CD4-positive, alpha-beta T cell (primary cell): ENCODE data around the gene AKT2. TPM values are rescaled to one million over a fixed set of nuclear protein-coding genes. Genes with fewer than 3 reads are reported as not detected.

Experiments
- ATAC-seq: fragments of 200-7000 bp; cut with Tn5 transposase; one replicate; pipeline ENCODE4 v1.10.0; 2022; ENCODE audit warnings: mild to moderate bottlenecking; ENCODE audit not compliant: poor library complexity
- CTCF ChIA-PET: fragments of 350-600 bp; sonication (Branson Sonifier 250); formaldehyde crosslinking; loops from one replicate; lab custom pipeline; 2021; ENCODE audit warnings: antibody characterized with exemption, inconsistent platforms; lab: Charles Lee
- POLR2A ChIA-PET: fragments of 350-600 bp; sonication (Branson Sonifier 250); formaldehyde crosslinking; loops from one replicate; lab custom pipeline; 2021; ENCODE audit warnings: antibody characterized with exemption, inconsistent platforms; lab: Charles Lee
- DNase-seq, 14 experiments: peaks; one replicate each; pipeline ENCODE4 v3.0.0-alpha.2; 2013 to 2020; ENCODE audit warnings: mixed read lengths in 2 of 14
- H3K27ac ChIP-seq, 2 donors: one replicate each; pipeline versions ENCODE4 v1.5.1 to v1.7.0; 2013; ENCODE audit warnings: low read length in 2 of 2, low read depth in 1 of 2, mild to moderate bottlenecking in 1 of 2
- H3K27me3 ChIP-seq, 2 experiments: 1 replicate in 1 of 2; 2 replicates in 1 of 2; pipeline versions ENCODE4 v1.6.1 to v1.7.0; 2013; ENCODE audit warnings: low read length in 2 of 2, control low read depth in 1 of 2, mild to moderate bottlenecking in 1 of 2, moderate library complexity in 1 of 2; ENCODE audit not compliant: insufficient read depth in 2 of 2, control insufficient read depth in 1 of 2
- H3K36me3 ChIP-seq: one replicate; pipeline ENCODE4 v1.6.1; 2013; ENCODE audit warnings: low read length, control low read depth; ENCODE audit not compliant: insufficient read depth
- H3K4me1 ChIP-seq: one replicate; pipeline ENCODE4 v1.6.1; 2013; ENCODE audit warnings: low read length, control low read depth; ENCODE audit not compliant: insufficient read depth
- H3K4me3 ChIP-seq: one replicate; pipeline ENCODE4 v1.5.1; 2013; ENCODE audit warnings: mild to moderate bottlenecking, low read length, moderate library complexity
- H3K9me3 ChIP-seq, 2 experiments: 1 replicate in 1 of 2; 2 replicates in 1 of 2; pipeline versions ENCODE4 v1.6.1 to v1.7.0; 2013; ENCODE audit warnings: low read length in 2 of 2, mild to moderate bottlenecking in 2 of 2, control low read depth in 1 of 2, moderate library complexity in 1 of 2; ENCODE audit not compliant: control insufficient read depth in 1 of 2, insufficient read depth in 1 of 2
- H3K27ac Mint-ChIP-seq: one replicate; pipeline ENCODE4 v1.8.0; 2020; ENCODE audit warnings: mixed read lengths
- H3K27me3 Mint-ChIP-seq: one replicate; pipeline ENCODE4 v1.8.0; 2021; ENCODE audit warnings: mixed read lengths
- H3K36me3 Mint-ChIP-seq: one replicate; pipeline ENCODE4 v1.8.0; 2021; ENCODE audit warnings: low read depth, mixed read lengths
- H3K4me1 Mint-ChIP-seq: one replicate; pipeline ENCODE4 v1.8.0; 2021; ENCODE audit warnings: low read depth, mixed read lengths
- H3K4me3 Mint-ChIP-seq: one replicate; pipeline ENCODE4 v1.8.0; 2020; ENCODE audit warnings: mild to moderate bottlenecking, mixed read lengths
- H3K9me3 Mint-ChIP-seq: one replicate; pipeline ENCODE4 v1.8.0; 2020; ENCODE audit warnings: mixed read lengths
- intact Hi-C, 2 experiments: fragments of 100-400 bp; cut with DNase I in 1 of 2; cut with micrococcal nuclease in 1 of 2; formaldehyde crosslinking; loops; one replicate each; pipeline versions ENCODE4 v1.15.1 to v1.9.0; 2023 to 2025; cut with DNase I, micrococcal nuclease
- total RNA-seq, 174 experiments: library from RNA in 2 of 174; stranded (reverse) in 2 of 174; gene quantifications; one replicate each; pipeline ENCODE4 v1.2.3 and lab custom pipeline; 2021 to 2026
- TF ChIP-seq, protein P1 (sequence below): fragments of 200-600 bp; IDR thresholded peaks from one replicate; pipeline ENCODE4 v1.8.0; 2022; ENCODE audit warnings: antibody characterized with exemption, mild to moderate bottlenecking

AKT2 gene
- total RNA-seq, 2 experiments from 2014 or later, result 197 to 199 TPM

DNA sequence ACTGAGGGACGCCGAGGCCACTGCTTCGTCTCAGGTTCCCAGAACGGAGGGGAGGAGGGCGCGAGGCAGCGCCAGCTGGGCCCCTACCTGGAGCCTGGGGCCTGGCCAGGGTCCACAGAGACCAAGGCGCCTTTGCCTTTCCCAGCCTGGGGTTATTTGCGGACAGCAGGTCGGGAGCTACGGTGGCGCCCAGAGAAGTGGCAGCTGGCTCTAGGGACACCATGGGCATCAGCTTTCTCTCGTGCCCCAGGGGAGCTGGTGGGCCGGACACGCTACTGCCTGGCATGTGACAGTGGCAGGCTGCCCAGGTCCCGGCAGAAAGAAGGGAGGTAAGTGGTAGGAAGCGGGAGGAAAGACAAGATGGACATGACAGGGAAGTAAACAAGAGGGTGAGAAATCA lies 19.0 kb downstream of the AKT2 start:
- intact Hi-C loops, result no loop called here
- no peak overlapping the region for H3K4me3 Mint-ChIP-seq

DNA sequence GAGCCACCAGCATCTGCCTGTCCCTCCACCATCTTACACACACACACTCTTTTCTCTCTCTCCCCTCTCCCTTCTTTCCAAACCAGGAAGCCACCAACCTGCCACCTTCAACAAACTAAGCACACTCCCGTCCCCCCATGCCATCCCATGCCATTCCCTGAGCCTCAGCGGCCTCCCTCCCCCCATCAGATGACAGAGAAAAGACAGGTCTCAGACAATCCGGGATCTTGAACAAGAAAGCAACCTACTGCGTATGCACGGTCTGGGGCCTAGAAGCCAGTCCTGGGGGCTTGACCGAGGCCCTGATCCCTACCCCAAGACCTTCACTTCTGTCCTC lies 19.4 kb downstream of the AKT2 start:
- Histone ChIP-seq H3K4me3 (no peak overlapping the region), H3K27ac (no peak overlapping the region), H3K36me3 (peaks cover 51% of the 10 kb centered on the region), H3K9me3 (no peaks in the 10 kb centered on the region), H3K4me1 (peaks cover 13% of the 10 kb centered on the region), H3K27me3 (no peaks in the 10 kb centered on the region)
- Mint-ChIP-seq H3K9me3 (no peaks in the 10 kb centered on the region), H3K27ac (no peak overlapping the region), H3K4me1 (peaks cover 36% of the 10 kb centered on the region), H3K4me3 (no peak overlapping the region), H3K27me3 (no peaks in the 10 kb centered on the region), H3K36me3 (peaks cover 77% of the 10 kb centered on the region)
- DNase-seq (peak in 1 of 14 experiments; percentile 7), ATAC-seq (no peak)
- ChIA-PET POLR2A (no interaction called here), CTCF (no interaction called here)
- TF ChIP-seq, protein P1, sequence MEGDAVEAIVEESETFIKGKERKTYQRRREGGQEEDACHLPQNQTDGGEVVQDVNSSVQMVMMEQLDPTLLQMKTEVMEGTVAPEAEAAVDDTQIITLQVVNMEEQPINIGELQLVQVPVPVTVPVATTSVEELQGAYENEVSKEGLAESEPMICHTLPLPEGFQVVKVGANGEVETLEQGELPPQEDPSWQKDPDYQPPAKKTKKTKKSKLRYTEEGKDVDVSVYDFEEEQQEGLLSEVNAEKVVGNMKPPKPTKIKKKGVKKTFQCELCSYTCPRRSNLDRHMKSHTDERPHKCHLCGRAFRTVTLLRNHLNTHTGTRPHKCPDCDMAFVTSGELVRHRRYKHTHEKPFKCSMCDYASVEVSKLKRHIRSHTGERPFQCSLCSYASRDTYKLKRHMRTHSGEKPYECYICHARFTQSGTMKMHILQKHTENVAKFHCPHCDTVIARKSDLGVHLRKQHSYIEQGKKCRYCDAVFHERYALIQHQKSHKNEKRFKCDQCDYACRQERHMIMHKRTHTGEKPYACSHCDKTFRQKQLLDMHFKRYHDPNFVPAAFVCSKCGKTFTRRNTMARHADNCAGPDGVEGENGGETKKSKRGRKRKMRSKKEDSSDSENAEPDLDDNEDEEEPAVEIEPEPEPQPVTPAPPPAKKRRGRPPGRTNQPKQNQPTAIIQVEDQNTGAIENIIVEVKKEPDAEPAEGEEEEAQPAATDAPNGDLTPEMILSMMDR, result no peak
- intact Hi-C loops, result no loop called here

More for the DNA sequence above, 19.0 kb downstream of the AKT2 start:
- ATAC-seq, result no peak
- no peak overlapping the region for H3K27ac ChIP-seq
- CTCF ChIA-PET, result no interaction called here
- Mint-ChIP-seq H3K9me3 (no peaks in the 10 kb centered on the region), H3K27ac (no peak overlapping the region), H3K27me3 (no peaks in the 10 kb centered on the region), H3K4me1 (peaks cover 35% of the 10 kb centered on the region), H3K36me3 (peaks cover 75% of the 10 kb centered on the region)
- no peaks in the 10 kb centered on the region for H3K27me3 ChIP-seq
- no peak for DNase-seq
- TF ChIP-seq, protein P1, result no peak
- H3K4me3 ChIP-seq, result no peak overlapping the region
- no peaks in the 10 kb centered on the region for H3K9me3 ChIP-seq
- POLR2A ChIA-PET, result no interaction called here
- H3K36me3 ChIP-seq, result peaks cover 51% of the 10 kb centered on the region
- peaks cover 13% of the 10 kb centered on the region for H3K4me1 ChIP-seq

DNA sequence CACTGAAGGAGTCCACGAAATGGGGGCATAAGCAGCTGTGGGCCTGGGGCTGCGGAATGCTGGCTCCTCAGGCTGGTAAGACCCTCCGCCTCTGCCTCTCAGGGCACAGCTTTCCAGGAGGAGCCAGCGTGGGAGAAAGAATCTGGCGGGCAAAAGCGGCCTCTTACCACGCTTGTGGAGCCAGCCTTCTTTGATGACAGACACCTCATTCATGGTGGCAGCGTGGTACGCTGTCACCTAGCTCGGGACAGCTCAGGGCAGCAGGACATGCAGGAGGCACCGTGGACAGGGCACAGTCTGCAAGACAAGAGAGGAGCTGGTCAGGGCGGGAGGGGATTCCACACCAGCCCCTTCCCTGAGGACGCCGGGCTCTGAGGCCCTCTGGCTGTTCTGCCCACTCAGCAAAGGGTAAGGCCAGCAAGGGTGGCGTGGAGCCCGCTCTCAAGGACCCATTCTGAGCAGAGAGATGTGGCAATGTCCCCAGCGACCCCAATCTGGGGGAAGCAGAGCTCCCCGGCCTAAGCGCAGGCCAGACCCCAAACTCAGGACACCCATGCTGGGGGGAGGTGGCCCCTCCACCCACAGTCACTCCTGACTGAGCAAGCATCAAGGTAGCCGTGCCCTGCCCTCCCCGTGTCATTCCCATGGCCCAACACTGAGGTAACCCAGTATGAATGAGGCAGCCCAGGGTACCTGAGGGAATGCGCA lies 19.9 kb downstream of the AKT2 start:
- H3K4me1 Mint-ChIP-seq, result peaks cover 36% of the 10 kb centered on the region
- H3K27me3 Mint-ChIP-seq, result no peaks in the 10 kb centered on the region
- POLR2A ChIA-PET, result no interaction called here

More for the DNA sequence above, 19.9 kb downstream of the AKT2 start:
- Mint-ChIP-seq H3K9me3 (no peaks in the 10 kb centered on the region), H3K27ac (no peak overlapping the region), H3K4me3 (no peak overlapping the region), H3K36me3 (peaks cover 74% of the 10 kb centered on the region)
- Histone ChIP-seq H3K36me3 (peaks cover 50% of the 10 kb centered on the region), H3K4me3 (no peak overlapping the region), H3K27ac (no peak overlapping the region), H3K27me3 (no peaks in the 10 kb centered on the region), H3K4me1 (peaks cover 8% of the 10 kb centered on the region), H3K9me3 (no peaks in the 10 kb centered on the region)
- DNase-seq (no peak), ATAC-seq (no peak)
- intact Hi-C loops, result no loop called here
- CTCF ChIA-PET, result interaction anchor here (0.6 kb wide), 1 partner anchor 100 kb away, joined by 3 read pairs; no protein-coding TSS in a partner anchor
- TF ChIP-seq, protein P1, result no peak
